GM21526 (cell line): ENCODE results near the gene BTBD6.
"Not testable (repeated sequence)": the region's sequence is repeated elsewhere in the genome, so short reads cannot be mapped to it uniquely, and the experiment has no call there.

ENCODE experiments used
- ATAC-seq: cut with Tn5 transposase; IDR thresholded peaks from one replicate; pipeline ENCODE4 v1.9.1; 2021; ENCODE audit warnings: moderate library complexity; ENCODE audit not compliant: unreplicated experiment, low FRiP score

BTBD6 gene

DNA sequence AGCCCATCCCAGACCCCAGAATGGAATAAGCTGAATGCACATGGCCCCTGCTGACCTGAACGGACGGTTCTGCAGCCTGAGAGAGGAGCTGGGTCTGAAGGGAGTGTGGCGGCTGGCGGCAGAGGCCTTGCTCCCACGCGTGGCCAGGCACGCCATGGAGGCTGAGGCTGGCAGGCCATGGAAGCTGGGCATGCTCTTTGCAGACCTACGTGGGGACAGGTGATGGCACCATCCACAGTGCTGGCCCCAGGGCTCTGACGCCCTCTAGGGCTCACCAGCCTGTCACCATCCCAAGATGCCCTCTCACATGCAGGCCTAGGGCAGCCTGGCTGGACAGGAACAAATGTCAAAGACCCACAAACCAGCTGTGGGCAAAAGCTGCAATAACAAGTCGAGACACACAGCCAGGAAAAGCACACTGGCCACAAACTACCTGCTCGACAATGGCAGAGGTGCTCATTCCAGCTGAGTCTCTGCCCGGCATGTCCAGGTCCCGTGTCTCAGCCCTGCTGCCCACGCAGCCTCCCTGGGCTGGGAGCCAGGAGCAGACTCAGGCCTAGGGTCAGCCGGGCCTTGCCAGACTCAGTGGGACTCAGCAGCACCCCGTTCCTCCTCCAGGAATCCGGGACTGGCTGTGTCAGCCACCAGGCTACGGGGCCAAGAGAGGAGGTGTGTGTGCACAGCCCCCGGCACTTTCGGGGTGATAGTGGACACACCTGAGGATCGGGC is 19.7 kb downstream of the BTBD6 start:
- no peak for ATAC-seq

DNA sequence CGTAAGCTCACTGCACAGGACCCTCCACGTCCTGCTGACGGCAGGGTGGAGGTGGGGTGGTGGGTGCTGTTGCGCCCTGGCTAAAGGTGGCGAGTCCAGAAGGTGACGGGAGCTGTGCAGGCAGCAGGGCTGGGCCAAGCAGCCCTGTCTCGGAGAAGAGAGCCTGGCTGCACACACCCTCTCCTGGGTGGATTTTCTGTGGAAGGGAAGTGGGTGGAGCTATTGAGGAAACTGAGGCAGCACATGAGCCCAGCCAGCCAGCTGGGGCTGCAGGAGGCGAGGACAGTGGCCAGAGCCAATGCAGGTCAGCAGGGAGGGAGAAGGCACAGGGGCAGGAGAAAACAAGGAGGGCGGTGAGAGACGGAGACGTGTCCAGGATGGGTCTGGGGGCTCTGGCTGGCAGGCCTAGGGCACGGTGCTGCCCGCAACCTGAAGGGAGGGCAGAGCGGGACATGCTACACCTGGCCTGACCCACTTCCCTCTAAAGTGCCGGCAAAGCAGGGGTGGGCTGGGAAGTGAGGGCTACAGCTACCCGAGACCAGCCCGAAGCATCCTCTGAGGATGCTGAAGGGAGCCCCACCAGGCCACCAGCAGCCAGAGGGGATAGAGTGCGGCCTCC is 20.5 kb downstream of the BTBD6 start:
- no peak for ATAC-seq

DNA sequence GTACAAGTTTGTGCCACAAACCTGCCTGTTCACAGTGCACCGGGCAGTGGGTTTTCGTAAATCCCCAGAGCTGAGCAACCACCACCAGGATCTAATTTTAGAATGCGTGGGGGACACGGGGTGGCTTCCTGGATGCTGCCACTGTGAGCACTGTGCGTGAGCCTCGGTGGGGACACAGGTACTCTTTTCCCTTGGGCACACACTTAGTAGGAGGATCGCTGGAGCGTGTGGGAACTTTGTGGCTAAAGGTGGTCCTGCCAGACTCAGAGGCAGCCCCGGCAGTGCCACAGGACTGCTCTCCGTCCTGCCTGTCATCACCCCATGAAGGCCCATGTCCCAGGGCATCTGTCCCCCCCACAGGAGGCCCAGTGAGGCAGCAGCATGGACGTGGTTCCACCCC is 21.1 kb downstream of the BTBD6 start:
- no peak for ATAC-seq

GRCh38 chr14:105271224-105271890 is 23.0 kb downstream of the BTBD6 start:
- no peak for ATAC-seq

- ATAC-seq = no peak
Observed at GRCh38 chr14:105272623-105273022, 24.3 kb downstream of the BTBD6 start.

GRCh38 chr14:105273062-105273461 is 24.7 kb downstream of the BTBD6 start:
- no peak for ATAC-seq

DNA sequence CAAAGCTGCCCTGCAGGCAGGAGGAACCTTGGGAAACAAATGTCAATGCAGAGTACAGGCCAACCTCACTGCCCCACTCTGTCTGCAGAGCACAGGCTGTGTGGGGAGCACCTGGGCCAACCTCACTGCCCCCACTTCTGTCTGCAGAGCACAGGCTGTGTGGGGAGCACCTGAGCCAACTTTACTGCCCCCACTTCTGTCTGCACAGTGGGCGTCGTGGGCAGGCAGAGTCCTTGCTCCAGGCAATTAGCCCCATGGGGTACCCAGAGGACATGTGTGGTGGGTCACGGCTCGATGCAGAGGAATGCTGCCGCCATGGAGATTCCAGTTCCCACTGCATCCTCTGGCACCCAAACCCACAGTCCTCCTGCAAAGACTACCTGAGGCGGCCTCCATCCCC is 26.3 kb downstream of the BTBD6 start:
- no peak for ATAC-seq

DNA sequence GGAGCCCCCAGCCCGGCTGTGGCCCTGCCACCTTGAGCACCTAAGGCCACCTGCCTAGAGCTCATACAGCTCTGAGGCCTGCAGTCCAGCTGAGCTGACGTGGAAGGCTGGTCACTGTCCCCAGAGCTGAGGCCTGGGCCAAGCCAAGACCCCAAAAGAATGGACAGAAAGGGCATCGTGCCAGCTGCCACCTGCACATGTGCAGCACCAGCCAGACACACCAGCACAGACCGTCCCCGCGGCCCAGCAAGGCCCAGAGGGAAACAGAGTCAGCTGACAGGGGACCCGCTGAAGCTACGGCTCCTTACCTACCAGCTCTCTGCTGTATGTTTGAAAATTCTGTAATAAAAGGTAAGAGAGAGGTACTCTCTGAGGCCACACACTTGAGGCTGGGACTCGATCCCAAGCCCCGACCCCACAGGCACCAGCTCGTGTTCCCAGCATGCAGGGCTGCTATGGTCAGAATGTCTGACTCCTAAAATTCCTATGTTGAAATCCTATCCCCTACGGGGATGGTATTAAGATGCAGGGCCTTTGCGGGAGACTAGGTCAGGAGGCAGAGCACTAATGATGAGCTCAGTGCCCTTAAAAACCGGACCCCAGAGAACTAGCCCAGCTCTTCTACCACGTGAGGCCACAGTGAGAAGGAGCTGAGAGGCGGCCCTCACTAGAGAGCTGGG is 27.1 kb downstream of the BTBD6 start:
- no peak for ATAC-seq

GRCh38 chr14:105277448-105277847 is 29.1 kb downstream of the BTBD6 start:
- ATAC-seq = not testable (repeated sequence)

- ATAC-seq = no peak
Observed at GRCh38 chr14:105279642-105280361, 31.5 kb downstream of the BTBD6 start.

GRCh38 chr14:105280525-105280924 is 32.2 kb downstream of the BTBD6 start:
- ATAC-seq = no peak

GRCh38 chr14:105281371-105282097 is 33.2 kb downstream of the BTBD6 start:
- ATAC-seq = no peak

DNA sequence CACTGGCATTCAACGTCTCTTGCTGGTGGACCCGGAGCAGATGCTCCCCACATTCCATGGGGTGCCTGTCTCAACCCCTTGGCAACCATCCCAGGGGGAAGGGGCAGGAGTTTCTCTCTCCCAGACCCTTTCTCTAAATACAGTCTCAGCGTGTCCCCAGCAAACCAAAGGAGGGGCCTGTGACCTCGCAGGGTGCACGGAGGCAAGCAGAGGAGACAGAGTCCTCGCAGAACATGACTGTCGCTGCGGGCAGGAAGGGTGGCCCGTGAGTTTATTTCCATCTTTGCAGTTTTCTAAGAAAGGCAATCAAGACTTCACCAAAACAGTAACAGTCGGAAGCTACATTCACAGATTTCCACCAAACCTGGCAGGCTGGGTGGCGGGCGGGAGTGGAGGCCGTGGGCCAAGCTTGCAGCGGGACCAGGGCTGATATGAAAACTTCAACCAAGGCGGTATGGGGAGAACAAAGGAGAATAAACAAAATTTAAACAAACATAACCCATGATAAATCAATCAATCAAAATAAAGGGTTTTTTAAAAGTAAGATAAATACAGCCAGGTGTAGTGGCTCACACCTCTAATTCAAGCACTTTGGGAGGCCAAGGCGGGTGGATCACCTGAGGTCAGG is 33.9 kb downstream of the BTBD6 start:
- ATAC-seq = no peak

DNA sequence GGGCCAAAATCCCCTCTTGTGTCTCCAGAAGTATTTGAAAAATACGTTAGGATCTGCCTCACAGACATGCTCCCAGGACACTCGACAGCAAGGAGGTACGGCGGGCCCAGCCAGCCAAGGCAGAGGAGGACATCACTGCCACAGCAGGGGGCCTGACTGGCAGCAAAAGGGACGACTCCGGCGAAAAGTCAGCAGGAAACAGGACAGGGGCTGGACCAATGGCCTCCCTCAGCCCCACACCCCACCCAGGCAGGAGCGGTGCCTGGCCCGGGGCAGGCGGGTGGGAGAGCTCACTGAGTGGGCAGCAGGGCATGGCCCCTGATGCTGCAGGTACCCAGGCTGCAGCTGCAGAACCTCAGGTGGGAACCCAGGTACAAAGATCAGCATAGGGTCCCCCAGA is 34.7 kb downstream of the BTBD6 start:
- no peak for ATAC-seq

DNA sequence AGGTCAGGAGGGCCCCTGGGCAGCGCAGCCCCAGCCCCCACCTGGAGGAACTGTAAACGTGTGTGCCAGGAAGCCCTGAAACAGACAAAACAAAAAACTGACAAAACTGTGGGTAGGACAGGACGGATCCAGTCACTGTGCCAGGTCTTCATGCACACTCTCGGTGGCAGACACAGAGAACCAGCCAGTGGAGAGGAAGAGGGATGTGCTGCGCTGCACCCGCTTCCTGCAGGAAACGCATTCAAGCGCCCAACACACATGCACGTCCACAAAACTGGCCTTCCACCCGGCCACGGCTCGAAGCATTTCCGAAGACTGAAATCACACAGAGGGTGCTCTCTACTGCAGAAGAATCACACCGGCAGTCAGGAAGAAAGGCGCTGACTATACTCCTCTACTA is 35.6 kb downstream of the BTBD6 start:
- ATAC-seq = no peak

- no peak for ATAC-seq
Observed at GRCh38 chr14:105285174-105285573, 36.8 kb downstream of the BTBD6 start.

DNA sequence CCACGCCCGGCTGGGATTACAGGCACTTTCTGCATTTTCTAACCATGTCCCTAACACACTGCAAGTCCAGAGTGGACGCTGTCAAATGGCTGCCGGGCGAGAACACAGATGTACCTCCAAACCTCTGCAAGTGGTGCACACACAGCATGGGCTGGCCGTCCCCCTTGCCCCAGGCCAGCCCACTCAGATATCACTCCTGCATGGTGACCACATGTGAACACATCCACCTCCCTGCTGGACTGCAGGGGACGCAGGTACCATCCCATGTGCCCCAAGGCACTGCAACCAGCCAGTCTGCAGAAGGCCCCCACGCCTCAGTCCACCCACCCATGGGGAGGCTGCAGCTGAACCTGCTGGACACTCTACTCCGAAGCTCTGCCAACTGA is 38.4 kb downstream of the BTBD6 start:
- no peak for ATAC-seq

DNA sequence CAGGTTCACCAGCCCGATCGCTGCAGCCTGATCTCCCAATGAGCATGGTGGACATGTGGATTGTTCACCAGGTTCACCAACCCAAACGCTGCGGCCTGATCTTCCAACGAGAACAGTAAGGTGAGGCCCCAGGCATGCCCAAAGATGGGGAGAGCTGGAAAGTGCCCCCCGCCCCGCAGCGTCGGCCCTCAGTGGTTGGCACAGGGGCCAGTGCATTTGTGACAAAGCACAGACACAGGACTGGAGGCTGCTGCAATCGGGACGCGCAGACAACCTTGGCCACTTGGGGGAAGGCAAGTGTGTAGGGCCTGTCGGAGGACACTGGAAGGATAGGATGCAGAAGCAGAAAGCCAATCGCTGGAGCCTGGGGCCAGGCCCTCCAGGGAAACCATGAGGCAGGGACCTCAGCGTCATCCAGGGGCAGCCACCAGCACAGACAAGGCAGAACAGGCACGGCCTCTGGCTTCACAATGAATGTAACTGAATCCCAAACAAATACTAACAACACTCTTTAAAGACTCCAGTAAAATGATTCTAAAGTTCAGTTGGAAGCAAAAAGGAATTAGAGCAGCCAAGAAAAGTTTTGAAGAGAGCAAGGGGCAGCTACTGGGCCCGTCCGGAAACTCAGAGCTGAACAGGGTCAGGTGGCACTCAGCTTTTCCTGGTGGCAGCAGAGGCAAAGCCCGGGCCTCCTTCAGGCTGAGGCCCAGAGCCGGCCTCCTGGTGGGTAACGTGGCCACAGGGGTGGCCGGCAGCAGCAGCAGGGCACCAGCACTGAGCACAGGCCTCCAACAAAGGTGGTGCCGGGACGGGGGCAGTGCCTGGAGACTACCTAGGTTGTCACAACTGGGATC is 39.1 kb downstream of the BTBD6 start:
- no peak for ATAC-seq

DNA sequence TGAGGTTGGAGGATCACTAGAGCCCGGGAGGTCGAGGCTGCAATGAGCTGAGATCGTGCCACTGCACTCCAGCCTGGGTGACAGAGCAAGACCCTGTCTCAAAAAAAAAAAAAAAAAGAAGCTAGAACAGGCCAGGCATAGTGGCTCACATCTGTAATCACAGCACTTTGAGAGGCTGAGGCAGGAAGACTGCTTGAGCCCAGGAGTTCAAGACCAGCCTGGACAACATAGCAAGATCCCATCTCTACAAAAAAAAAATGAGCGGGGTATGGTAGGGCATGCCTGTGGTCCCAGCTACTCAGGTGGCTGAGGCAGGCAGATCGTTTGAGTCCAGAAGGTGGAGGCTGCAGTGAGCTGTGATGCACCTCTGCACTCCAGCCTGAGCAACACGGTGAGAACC is 40.6 kb downstream of the BTBD6 start:
- ATAC-seq = not testable (repeated sequence)
